PC-3 (cell line): Measurements from ENCODE around the gene TTC16. TPM values are rescaled to one million over a fixed set of nuclear protein-coding genes. Genes with fewer than 3 reads are reported as not detected.

Experiments
- ATAC-seq: fragments of 200-7000 bp; cut with Tn5 transposase; 2 replicates; pipeline ENCODE4 v1.9.1; 2020; ENCODE audit warnings: mild to moderate bottlenecking, moderate library complexity
- BruUV-seq: library from RNA; stranded (reverse); fragments of 400-500 nt; replicated peaks from 2 replicates; lab custom pipeline; 2021; lab: Mats Ljungman, UMichigan
- CTCF ChIA-PET: fragments of 300-600 bp; sonication (Branson Sonifier 250); formaldehyde crosslinking; loops from one replicate; lab custom pipeline; 2022; ENCODE audit warnings: antibody characterized with exemption; lab: Charles Lee
- POLR2A ChIA-PET: fragments of 300-600 bp; sonication (Branson Sonifier 250); formaldehyde crosslinking; loops from one replicate; lab custom pipeline; 2022; ENCODE audit warnings: antibody characterized with exemption; ENCODE audit not compliant: unreplicated experiment; lab: Charles Lee
- DNase-seq: peaks from one replicate; pipeline ENCODE4 v3.0.0-alpha.2; 2015
- H2AFZ ChIP-seq: fragments of 300-600 bp; sonication (generic); 2 replicates; pipeline ENCODE4 v1.6.0; 2016; ENCODE audit warnings: antibody characterized with exemption, low read length
- H3F3A ChIP-seq: fragments of 300-600 bp; sonication (generic); one replicate; pipeline ENCODE4 v1.6.0; 2017; ENCODE audit warnings: antibody characterized with exemption, low read length, control low read depth, mild to moderate bottlenecking; ENCODE audit not compliant: unreplicated experiment
- H3K27ac ChIP-seq: fragments of 300-600 bp; sonication (generic); 2 replicates; pipeline ENCODE4 v1.5.1; 2016; ENCODE audit warnings: mild to moderate bottlenecking, low read length
- H3K27me3 ChIP-seq: fragments of 300-600 bp; sonication (generic); 2 replicates; pipeline ENCODE4 v1.6.1; 2016; ENCODE audit warnings: low read length, mixed read lengths
- H3K36me3 ChIP-seq: fragments of 300-600 bp; sonication (generic); 2 replicates; pipeline ENCODE4 v1.6.1; 2016; ENCODE audit warnings: low read depth, mixed run types, low read length, mixed read lengths
- H3K4me1 ChIP-seq: fragments of 300-600 bp; sonication (generic); 2 replicates; pipeline ENCODE4 v1.5.1; 2016; ENCODE audit warnings: low read length; ENCODE audit not compliant: insufficient read depth
- H3K4me2 ChIP-seq: fragments of 300-600 bp; sonication (generic); 2 replicates; pipeline ENCODE4 v1.6.0; 2016; ENCODE audit warnings: low read length
- H3K4me3 ChIP-seq: fragments of 300-600 bp; sonication (generic); 2 replicates; pipeline ENCODE4 v1.5.1; 2016; ENCODE audit warnings: mild to moderate bottlenecking, low read length, mixed read lengths
- H3K79me2 ChIP-seq: fragments of 300-600 bp; sonication (generic); 2 replicates; pipeline ENCODE4 v1.6.1; 2017; ENCODE audit warnings: low read length, mixed read lengths
- H3K9ac ChIP-seq: fragments of 300-600 bp; sonication (generic); 2 replicates; pipeline ENCODE4 v1.6.0; 2016; ENCODE audit warnings: mild to moderate bottlenecking, low read length
- H3K9me2 ChIP-seq: fragments of 300-600 bp; sonication (generic); replicated peaks from 2 replicates; pipeline ENCODE4 v1.6.1; 2016; ENCODE audit warnings: mixed run types, low read length, mixed read lengths
- H3K9me3 ChIP-seq: fragments of 300-600 bp; sonication (generic); 2 replicates; pipeline ENCODE4 v1.6.1; 2016; ENCODE audit warnings: low read length, mixed read lengths
- H4K20me1 ChIP-seq: fragments of 300-600 bp; sonication (generic); 2 replicates; pipeline ENCODE4 v1.6.1; 2016; ENCODE audit warnings: low read length, mixed read lengths
- EZH2 ChIP-seq: fragments of 300-600 bp; sonication (generic); IDR thresholded peaks from one replicate; pipeline ENCODE4 v1.6.1; 2017; ENCODE audit warnings: antibody characterized with exemption, mild to moderate bottlenecking, low read length; ENCODE audit not compliant: unreplicated experiment
- EZH2phosphoT487 ChIP-seq: fragments of 300-600 bp; sonication (generic); IDR thresholded peaks from 2 replicates; pipeline ENCODE4 v1.6.1; 2018; ENCODE audit warnings: mild to moderate bottlenecking, antibody characterized with exemption, low read length, borderline replicate concordance
- intact Hi-C: fragments of 100-400 bp; cut with micrococcal nuclease; formaldehyde crosslinking; loops from 2 replicates; pipeline ENCODE4 v1.9.0; 2023
- total RNA-seq: library from RNA; depleted of rRNA; stranded (reverse); fragments of >200 nt; gene quantifications from 2 replicates; pipeline ENCODE4 v1.2.3, GENCODE V29; 2014
- TF ChIP-seq, protein P1 (sequence below): fragments of 300-600 bp; sonication (generic); conservative IDR thresholded peaks from 2 replicates; pipeline ENCODE4 v1.5.1; 2017; ENCODE audit warnings: antibody characterized with exemption, low read depth, mild to moderate bottlenecking, low read length

Gene TTC16
- total RNA-seq, 1 experiment from 2014 or later, result 0.04 TPM

GRCh38 chr9:127710204-127710783, 5.6 kb upstream of the TTC16 start:
- ChIA-PET POLR2A (no interaction called here), CTCF (no interaction called here)
- no peaks in the 10 kb centered on the region for H3K9me2 ChIP-seq

GRCh38 chr9:127711226-127711701, 4.6 kb upstream of the TTC16 start:
- POLR2A ChIA-PET, result no interaction called here
- Histone ChIP-seq H4K20me1 (no peaks in the 10 kb centered on the region), H3K79me2 (peaks cover 16% of the 10 kb centered on the region), H3K4me3 (no peak overlapping the region), H3K36me3 (no peaks in the 10 kb centered on the region), H3K9ac (no peak overlapping the region), H3K9me2 (no peaks in the 10 kb centered on the region), H3K4me2 (no peak overlapping the region), H3K4me1 (peaks cover 5% of the 10 kb centered on the region; the same call in 1 of the 2 replicates), H3K9me3 (no peaks in the 10 kb centered on the region), H3K27me3 (no peaks in the 10 kb centered on the region), H3K27ac (no peak overlapping the region), H2AFZ (no peak overlapping the region), H3F3A (no peaks in the 10 kb centered on the region)
- TF ChIP-seq EZH2 (no peak), EZH2phosphoT487 (no peak)
- TF ChIP-seq, protein P1, sequence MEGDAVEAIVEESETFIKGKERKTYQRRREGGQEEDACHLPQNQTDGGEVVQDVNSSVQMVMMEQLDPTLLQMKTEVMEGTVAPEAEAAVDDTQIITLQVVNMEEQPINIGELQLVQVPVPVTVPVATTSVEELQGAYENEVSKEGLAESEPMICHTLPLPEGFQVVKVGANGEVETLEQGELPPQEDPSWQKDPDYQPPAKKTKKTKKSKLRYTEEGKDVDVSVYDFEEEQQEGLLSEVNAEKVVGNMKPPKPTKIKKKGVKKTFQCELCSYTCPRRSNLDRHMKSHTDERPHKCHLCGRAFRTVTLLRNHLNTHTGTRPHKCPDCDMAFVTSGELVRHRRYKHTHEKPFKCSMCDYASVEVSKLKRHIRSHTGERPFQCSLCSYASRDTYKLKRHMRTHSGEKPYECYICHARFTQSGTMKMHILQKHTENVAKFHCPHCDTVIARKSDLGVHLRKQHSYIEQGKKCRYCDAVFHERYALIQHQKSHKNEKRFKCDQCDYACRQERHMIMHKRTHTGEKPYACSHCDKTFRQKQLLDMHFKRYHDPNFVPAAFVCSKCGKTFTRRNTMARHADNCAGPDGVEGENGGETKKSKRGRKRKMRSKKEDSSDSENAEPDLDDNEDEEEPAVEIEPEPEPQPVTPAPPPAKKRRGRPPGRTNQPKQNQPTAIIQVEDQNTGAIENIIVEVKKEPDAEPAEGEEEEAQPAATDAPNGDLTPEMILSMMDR, result no peak
- CTCF ChIA-PET, result no interaction called here
- no TSS peak for BruUV-seq
- no peak for DNase-seq
- intact Hi-C loops, result no loop called here
- no peak for ATAC-seq

More at GRCh38 chr9:127710204-127710783, 5.6 kb upstream of the TTC16 start:
- H3K9ac ChIP-seq, result no peak overlapping the region
- H3K4me1 ChIP-seq, result peaks cover 5% of the 10 kb centered on the region; the same call in 1 of the 2 replicates
- ATAC-seq (no peak), DNase-seq (no peak)
- H3K36me3 ChIP-seq, result no peaks in the 10 kb centered on the region
- H3K27me3 ChIP-seq, result no peaks in the 10 kb centered on the region
- no peak overlapping the region for H2AFZ ChIP-seq
- no peak overlapping the region for H3K4me3 ChIP-seq
- BruUV-seq, result no TSS peak
- H3K79me2 ChIP-seq, result peaks cover 15% of the 10 kb centered on the region
- H3K9me3 ChIP-seq, result no peaks in the 10 kb centered on the region
- no peaks in the 10 kb centered on the region for H3F3A ChIP-seq
- no peak overlapping the region for H3K27ac ChIP-seq
- H3K4me2 ChIP-seq, result no peak overlapping the region
- H4K20me1 ChIP-seq, result no peaks in the 10 kb centered on the region
- TF ChIP-seq EZH2 (no peak), EZH2phosphoT487 (no peak)
- TF ChIP-seq, protein P1, result no peak
- intact Hi-C loops, result no loop called here

DNA sequence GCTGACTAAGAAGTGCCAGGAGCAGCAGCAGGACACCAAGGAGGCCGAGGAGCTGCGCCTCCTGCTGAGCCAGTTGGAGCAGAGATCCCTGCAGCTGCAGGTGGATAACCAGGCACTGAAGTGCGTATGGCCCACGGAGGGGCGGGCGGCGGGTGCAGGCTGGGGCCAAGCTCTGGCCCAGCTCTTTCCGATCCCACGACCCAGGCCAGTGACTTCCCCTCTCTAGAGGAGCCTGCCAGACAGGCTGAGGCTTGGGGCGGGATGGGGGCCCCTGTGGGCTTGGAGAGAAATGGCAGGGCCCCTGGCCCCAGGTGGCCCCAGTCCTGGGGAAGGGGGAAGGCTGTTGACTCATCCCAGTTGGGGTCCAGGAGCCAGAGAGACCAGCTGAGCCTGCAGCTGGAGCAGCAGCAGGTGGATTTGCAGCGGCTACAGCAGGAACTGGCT, 4.0 kb upstream of the TTC16 start:
- no peaks in the 10 kb centered on the region for H3K9me3 ChIP-seq
- no peak overlapping the region for H3K9ac ChIP-seq
- H3K4me3 ChIP-seq, result no peak overlapping the region
- no peaks in the 10 kb centered on the region for H3K9me2 ChIP-seq
- CTCF ChIA-PET, result no interaction called here
- intact Hi-C loops, result no loop called here
- peaks cover 5% of the 10 kb centered on the region; the same call in 1 of the 2 replicates for H3K4me1 ChIP-seq
- TF ChIP-seq, protein P1, result no peak
- no peak for TF ChIP-seq EZH2
- TF ChIP-seq EZH2phosphoT487, result no peak
- ATAC-seq (no peak), DNase-seq (no peak)
- no peaks in the 10 kb centered on the region for H4K20me1 ChIP-seq
- H3K27ac ChIP-seq, result no peak overlapping the region
- H2AFZ ChIP-seq, result no peak overlapping the region
- no peaks in the 10 kb centered on the region for H3K27me3 ChIP-seq
- no TSS peak for BruUV-seq
- POLR2A ChIA-PET, result no interaction called here
- no peaks in the 10 kb centered on the region for H3K36me3 ChIP-seq
- H3K79me2 ChIP-seq, result peaks cover 16% of the 10 kb centered on the region
- no peaks in the 10 kb centered on the region for H3F3A ChIP-seq
- H3K4me2 ChIP-seq, result no peak overlapping the region
